ENCODE results near the gene TMPRSS3.

TMPRSS3 gene

DNA sequence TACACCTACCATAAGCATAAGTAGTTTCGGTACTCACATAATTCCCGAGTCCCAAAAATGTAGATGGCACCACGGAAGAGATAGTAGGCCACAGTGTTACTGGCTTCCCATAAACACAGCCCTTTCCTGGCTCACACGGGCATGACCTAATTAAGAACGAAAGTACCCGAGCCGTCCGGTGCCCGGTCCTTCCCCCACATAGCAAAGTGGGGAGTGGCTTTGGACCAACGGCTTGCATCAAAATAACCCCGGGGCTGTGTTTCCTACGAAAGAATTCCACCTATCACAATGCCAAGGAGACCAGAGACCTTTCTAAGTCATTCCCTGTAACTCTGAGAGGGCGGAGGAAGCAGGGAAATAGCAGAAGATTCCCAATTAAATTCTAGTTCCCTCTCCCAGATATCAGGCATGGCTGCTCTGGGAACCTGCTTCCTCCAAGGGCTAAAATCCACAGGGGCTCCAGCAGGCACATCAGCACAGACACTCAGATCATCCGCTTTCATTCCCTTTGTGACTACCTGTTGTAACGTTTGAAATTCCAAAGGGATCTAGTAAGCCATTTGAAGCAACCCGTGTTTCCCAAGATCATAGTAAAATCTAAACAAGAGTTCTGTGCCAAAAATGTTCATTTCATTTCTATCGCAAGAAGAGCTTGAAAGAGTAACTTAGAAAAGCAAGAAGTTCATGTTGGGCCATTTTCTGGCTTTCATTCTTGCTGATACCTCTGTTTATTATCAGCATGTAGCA, at the start of gene TMPRSS3:
Gene TMPRSS3, minus strand, starts transcription at position 148 of the 747 bp plus-strand sequence. CDS start 635 bp downstream, outside the sequence.
- no peak for DNase-seq (ENCODE audit: low read depth in 2 of 2)

DNA sequence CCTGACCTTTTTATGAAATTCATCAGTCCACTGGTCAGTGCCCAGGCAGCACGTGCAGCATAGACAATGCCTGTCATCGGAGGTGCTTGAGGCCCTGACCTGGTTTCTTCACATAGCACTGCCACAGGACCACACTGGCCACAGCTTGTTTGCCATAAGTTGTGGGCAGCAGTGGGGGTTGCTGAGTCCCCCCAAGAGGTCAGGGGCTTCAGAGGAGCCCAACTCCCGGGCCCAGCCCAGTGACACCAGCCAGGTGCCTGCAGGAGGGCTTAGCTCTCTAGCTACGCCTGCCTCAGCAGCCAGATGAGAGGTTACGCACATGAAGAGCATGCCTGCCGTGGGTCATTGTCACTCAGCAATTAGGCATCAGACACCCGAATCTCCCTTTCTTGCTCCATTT, 49.5 kb upstream of the TMPRSS3 start:
- no peak for DNase-seq (ENCODE audit: low read depth in 2 of 2)

DNA sequence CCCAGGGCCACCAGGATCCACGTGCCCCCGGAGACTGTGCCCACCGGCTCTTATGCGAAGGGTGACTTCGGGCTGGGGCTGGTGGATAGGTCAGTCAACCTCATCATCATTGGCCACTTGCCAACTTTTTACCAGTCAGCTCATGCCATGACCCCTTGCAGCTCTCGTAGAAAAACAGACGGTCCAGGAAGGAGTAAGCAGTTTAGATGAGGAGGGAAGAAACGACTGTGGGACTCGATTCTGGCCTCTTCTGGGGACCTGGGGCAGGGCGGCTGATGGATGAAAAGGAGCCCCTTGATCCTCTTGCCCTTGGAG, 48.9 kb upstream of the TMPRSS3 start:
- DNase-seq (ENCODE audit: low read depth in 2 of 2), result no peak

DNA sequence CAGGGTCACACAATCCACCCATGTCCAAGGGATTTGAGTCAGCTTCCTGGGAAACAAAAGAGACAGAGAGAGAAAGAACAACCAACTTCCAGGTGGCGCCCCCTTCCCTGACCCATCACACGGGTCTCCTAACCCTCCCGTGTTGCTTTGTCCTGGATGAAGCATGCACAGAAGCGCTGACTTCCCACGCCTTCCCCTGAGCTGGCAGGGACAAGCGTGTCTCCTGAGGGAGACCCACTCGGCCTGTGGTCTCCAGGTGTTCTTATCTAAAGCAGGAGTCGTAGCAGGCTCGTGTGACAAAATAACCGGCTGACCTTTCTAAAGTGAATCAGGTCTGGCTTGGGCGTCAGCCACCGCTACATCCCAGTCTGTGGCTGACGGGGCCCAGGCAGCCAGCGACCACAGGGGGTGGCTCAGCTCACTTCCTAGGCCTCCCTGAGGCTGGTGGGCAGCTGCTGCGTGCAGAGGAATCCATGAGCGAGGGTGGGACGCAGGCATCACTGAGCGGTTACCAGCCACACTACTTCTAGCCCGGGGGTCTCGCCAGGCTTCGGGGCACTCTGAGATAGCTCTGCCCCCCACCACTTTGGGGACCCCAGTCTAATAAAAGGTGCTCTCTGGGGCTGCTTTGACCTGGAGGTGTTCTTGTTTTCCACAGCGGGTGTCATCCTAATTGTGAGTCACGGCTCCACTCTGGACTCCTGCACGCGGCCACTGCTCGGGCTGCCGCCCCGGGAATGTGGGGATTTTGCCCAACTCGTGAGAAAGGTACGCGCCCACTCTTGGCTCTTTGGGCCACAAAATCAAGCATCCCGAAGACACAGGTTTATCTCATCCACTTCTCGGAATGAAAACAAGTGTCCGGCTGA, 48.3 kb upstream of the TMPRSS3 start:
- DNase-seq (ENCODE audit: low read depth in 2 of 2), result no peak

- no peak for DNase-seq (ENCODE audit: low read depth in 2 of 2)
Measured at GRCh38 chr21:42443181-42443785, 47.4 kb upstream of the TMPRSS3 start.

GRCh38 chr21:42441963-42442362, 46.1 kb upstream of the TMPRSS3 start:
- no peak for DNase-seq (ENCODE audit: low read depth in 2 of 2)

- DNase-seq (ENCODE audit: low read depth in 2 of 2), result no peak
Measured at GRCh38 chr21:42440187-42440792, 44.4 kb upstream of the TMPRSS3 start.

- no peak for DNase-seq (ENCODE audit: low read depth in 2 of 2)
Measured at GRCh38 chr21:42439284-42440186, 43.7 kb upstream of the TMPRSS3 start.

GRCh38 chr21:42438316-42439205, 42.7 kb upstream of the TMPRSS3 start:
- no peak for DNase-seq (ENCODE audit: low read depth in 2 of 2)

DNA sequence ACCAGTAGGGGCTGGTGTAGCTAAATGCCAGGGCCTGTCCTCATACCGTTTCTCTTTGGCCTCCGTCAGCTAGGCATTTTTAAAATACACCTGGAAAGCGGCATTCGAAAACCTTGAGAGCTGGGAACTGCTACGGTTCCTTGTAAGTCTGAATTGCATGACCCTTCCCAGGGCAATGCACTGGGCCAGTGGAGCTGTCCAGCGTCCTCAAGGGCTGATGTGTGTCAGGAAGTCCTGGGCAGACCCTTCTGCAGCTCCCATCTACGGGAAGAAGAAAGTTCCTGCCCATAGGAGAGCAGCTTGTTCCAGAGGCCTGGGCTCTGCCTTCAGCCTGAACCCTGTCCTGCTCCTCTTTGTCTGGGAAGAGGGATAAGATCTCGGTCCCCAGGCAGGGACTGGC, 41.9 kb upstream of the TMPRSS3 start:
- DNase-seq (ENCODE audit: low read depth in 2 of 2), result no peak

- no peak for DNase-seq (ENCODE audit: low read depth in 2 of 2)
Measured at GRCh38 chr21:42436914-42437313, 41.1 kb upstream of the TMPRSS3 start.

DNA sequence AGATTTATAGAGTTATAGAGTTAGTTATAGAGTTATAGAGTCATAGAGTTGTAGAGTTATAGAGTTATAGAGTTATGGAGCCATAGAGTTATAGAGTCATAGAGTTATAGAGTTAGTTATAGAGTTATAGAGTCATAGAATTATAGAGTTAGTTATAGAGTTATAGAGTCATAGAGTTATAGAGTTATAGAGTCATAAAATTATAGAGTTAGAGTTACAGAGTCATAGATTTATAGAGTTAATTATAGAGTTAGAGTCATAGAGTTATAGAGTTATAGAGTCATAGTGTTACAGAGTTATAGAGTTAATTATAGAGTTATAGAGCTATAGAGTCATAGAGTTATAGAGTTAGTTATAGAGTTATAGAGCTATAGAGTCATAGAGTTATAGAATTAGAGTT, 40.0 kb upstream of the TMPRSS3 start:
- DNase-seq (ENCODE audit: low read depth in 2 of 2), result no peak

- no peak for DNase-seq (ENCODE audit: low read depth in 2 of 2)
Measured at GRCh38 chr21:42435401-42435800, 39.5 kb upstream of the TMPRSS3 start.

DNA sequence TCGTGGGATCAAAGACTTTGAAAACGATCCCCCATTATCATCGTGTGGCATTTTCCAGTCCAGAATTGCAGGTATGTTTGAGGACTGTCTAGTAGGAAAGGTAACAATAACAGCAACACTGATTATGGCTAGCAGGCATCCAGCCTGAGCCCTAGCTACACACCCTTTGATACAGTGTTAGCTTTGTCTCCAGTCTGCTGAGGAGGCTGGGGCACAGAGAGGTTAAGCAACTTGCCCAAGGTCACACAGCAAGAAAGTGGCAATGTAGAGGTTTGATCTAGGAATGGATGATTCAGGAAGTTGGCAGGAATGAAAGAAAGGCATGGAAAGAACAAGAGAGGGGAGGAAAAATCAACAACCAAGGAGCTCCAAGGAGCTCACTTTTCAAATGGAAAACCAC, 39.0 kb upstream of the TMPRSS3 start:
- DNase-seq (ENCODE audit: low read depth in 2 of 2), result no peak

- no peak for DNase-seq (ENCODE audit: low read depth in 2 of 2)
Measured at GRCh38 chr21:42433946-42434551, 38.2 kb upstream of the TMPRSS3 start.

DNA sequence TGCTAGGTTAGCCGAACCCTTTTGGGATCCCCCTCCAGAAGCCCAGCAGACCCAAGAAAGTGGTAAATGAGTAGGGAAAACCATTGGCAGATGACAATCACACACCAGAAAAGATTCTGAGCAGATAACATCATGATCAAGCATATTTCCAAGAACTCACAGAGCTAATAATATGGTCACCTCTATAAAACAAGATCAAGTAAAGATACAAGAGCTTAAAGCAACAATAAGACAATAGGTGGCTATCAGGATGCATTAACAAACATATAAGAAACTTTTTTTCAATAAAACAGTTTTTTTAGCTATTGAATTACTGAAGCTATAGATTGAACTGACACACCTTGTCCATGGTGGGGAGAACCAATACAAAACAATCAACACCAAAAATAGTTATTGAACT, 36.8 kb upstream of the TMPRSS3 start:
- no peak for DNase-seq (ENCODE audit: low read depth in 2 of 2)

DNA sequence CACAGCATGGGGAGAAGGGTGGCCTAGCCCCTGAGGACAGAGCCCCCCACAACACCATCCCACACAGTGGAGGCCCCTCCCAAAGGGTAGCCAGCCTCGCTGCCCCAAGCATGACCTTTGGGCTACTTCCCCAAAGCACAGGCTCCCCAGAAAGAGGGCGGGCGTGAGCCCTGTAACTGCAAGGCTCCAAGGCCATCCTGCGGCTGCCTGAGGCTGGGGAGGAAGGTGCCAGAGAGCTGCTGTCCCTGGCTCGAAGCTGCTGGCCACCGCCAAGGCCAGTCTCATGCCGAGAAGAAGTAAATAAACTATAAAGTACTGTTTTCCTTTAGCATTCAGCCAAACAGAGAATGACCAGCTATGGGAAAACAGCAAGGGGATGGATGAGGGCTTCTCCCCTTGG, 35.3 kb upstream of the TMPRSS3 start:
- DNase-seq (ENCODE audit: low read depth in 2 of 2), result no peak

- DNase-seq (ENCODE audit: low read depth in 2 of 2), result no peak
Measured at GRCh38 chr21:42430521-42430920, 34.7 kb upstream of the TMPRSS3 start.

GRCh38 chr21:42429856-42430255, 34.0 kb upstream of the TMPRSS3 start:
- DNase-seq (ENCODE audit: low read depth in 2 of 2), result no peak

GRCh38 chr21:42429021-42429420, 33.2 kb upstream of the TMPRSS3 start:
- no peak for DNase-seq (ENCODE audit: low read depth in 2 of 2)

Measured in activated CD4-positive, alpha-beta T cell treated with anti-CD3 and anti-CD28 coated beads for 24 hours (primary cell).